MCF 10A (cell line): ENCODE measurements around the gene ICAM5. TPM values are rescaled to one million over a fixed set of nuclear protein-coding genes. Genes with fewer than 3 reads are reported as not detected.

Experiments
- BruUV-seq: library from RNA; stranded (reverse); fragments of 400-500 nt; replicated peaks from 2 replicates; lab custom pipeline; 2021; lab: Mats Ljungman, UMichigan
- CTCF ChIA-PET: fragments of 300-600 bp; sonication (Branson Sonifier 250); formaldehyde crosslinking; extraction: SDS; loops from one replicate; lab custom pipeline; 2021; ENCODE audit warnings: antibody characterized with exemption, inconsistent platforms; lab: Yijun Ruan, JAX
- POLR2A ChIA-PET: fragments of 300-600, 350-650 bp; sonication (Branson Sonifier 250); formaldehyde crosslinking; extraction: SDS; loops from one replicate; lab custom pipeline; 2020; ENCODE audit warnings: antibody characterized with exemption, inconsistent platforms; lab: Yijun Ruan, JAX
- DNase-seq: peaks from one replicate; pipeline ENCODE4 v3.0.0-alpha.2; 2018; ENCODE audit not compliant: unreplicated experiment
- H3K27ac Mint-ChIP-seq: one replicate; pipeline ENCODE4 v1.8.0; 2022; ENCODE audit warnings: mild to moderate bottlenecking, low read depth, mixed read lengths; ENCODE audit not compliant: unreplicated experiment
- H3K27me3 Mint-ChIP-seq: one replicate; pipeline ENCODE4 v1.8.0; 2022; ENCODE audit warnings: mixed read lengths; ENCODE audit not compliant: insufficient read depth, unreplicated experiment
- H3K36me3 Mint-ChIP-seq: one replicate; pipeline ENCODE4 v1.8.0; 2022; ENCODE audit warnings: mild to moderate bottlenecking, moderate library complexity, mixed read lengths; ENCODE audit not compliant: insufficient read depth, unreplicated experiment
- H3K4me1 Mint-ChIP-seq: one replicate; pipeline ENCODE4 v1.8.0; 2022; ENCODE audit warnings: mixed read lengths; ENCODE audit not compliant: insufficient read depth, unreplicated experiment
- H3K4me3 Mint-ChIP-seq: one replicate; pipeline ENCODE4 v1.8.0; 2022; ENCODE audit warnings: mild to moderate bottlenecking, moderate library complexity, mixed read lengths; ENCODE audit not compliant: unreplicated experiment
- H3K9me3 Mint-ChIP-seq: one replicate; pipeline ENCODE4 v1.8.0; 2022; ENCODE audit warnings: mixed read lengths; ENCODE audit not compliant: unreplicated experiment
- CTCF ChIP-seq: fragments of 200-600 bp; IDR thresholded peaks from one replicate; pipeline ENCODE4 v1.8.0; 2022; ENCODE audit warnings: antibody characterized with exemption, mild to moderate bottlenecking; ENCODE audit not compliant: unreplicated experiment
- intact Hi-C: fragments of 100-400 bp; cut with micrococcal nuclease; formaldehyde crosslinking; loops from 2 replicates; pipeline ENCODE4 v1.14.1; 2022
- total RNA-seq: library from RNA; stranded (reverse); gene quantifications from 2 replicates; pipeline ENCODE4 v1.2.3, GENCODE V29; 2022

Gene ICAM5
- total RNA-seq, 1 experiment from 2014 or later = 7.7 TPM

- H3K4me1 Mint-ChIP-seq = peaks cover 24% of the 10 kb centered on the region
- no peak for DNase-seq
- POLR2A ChIA-PET = no interaction called here
- no peak for TF ChIP-seq CTCF
- H3K4me3 Mint-ChIP-seq = no peak overlapping the region
- BruUV-seq = no TSS peak
- peaks cover 15% of the 10 kb centered on the region for H3K36me3 Mint-ChIP-seq
- intact Hi-C loops = no loop called here
- no peaks in the 10 kb centered on the region for H3K27me3 Mint-ChIP-seq
- no peak overlapping the region for H3K27ac Mint-ChIP-seq
- no peaks in the 10 kb centered on the region for H3K9me3 Mint-ChIP-seq
- CTCF ChIA-PET = interaction anchor here (0.8 kb wide), 1 partner anchor 13 kb away, joined by 5 read pairs; no protein-coding TSS in a partner anchor
These were observed 6.3 kb upstream of the ICAM5 start for GRCh38 chr19:10283301-10284064.

GRCh38 chr19:10284065-10284959 lies 5.4 kb upstream of the ICAM5 start:
- CTCF ChIA-PET = interaction anchor here (0.7 to 1.4 kb wide), 4 partner anchors 12 to 104 kb away, joined by 3 to 5 read pairs (median 3); no protein-coding TSS in a partner anchor
- no peak for DNase-seq
- Mint-ChIP-seq H3K27me3 (no peaks in the 10 kb centered on the region), H3K36me3 (peaks cover 6% of the 10 kb centered on the region), H3K9me3 (no peaks in the 10 kb centered on the region), H3K4me3 (no peak overlapping the region), H3K4me1 (peaks cover 29% of the 10 kb centered on the region), H3K27ac (no peak overlapping the region)
- BruUV-seq = no TSS peak
- no peak for TF ChIP-seq CTCF
- POLR2A ChIA-PET = interaction anchor here (0.7 kb wide), 1 partner anchor 15 kb away, joined by 3 read pairs; no protein-coding TSS in a partner anchor
- intact Hi-C loops = no loop called here

- intact Hi-C loops = no loop called here
- Mint-ChIP-seq H3K27ac (peak overlapping the region; percentile 5), H3K4me3 (no peak overlapping the region), H3K27me3 (no peaks in the 10 kb centered on the region), H3K9me3 (no peaks in the 10 kb centered on the region), H3K36me3 (peaks cover under 1% of the 10 kb centered on the region), H3K4me1 (peaks cover 26% of the 10 kb centered on the region)
- no peak for DNase-seq
- no TSS peak for BruUV-seq
- CTCF ChIA-PET = interaction anchor here (0.7 to 1.4 kb wide), 3 partner anchors 13 to 104 kb away, joined by 3 read pairs; no protein-coding TSS in a partner anchor
- TF ChIP-seq CTCF = no peak
- POLR2A ChIA-PET = interaction anchor here (0.6 to 0.7 kb wide), 2 partner anchors 16 to 115 kb away, joined by 3 to 4 read pairs; no protein-coding TSS in a partner anchor
These were observed 4.8 kb upstream of the ICAM5 start for GRCh38 chr19:10284960-10285278.
